ENCODE data around the gene TOP3B.
"Not testable (repeated sequence)": the region's sequence is repeated elsewhere in the genome, so short reads cannot be mapped to it uniquely, and the experiment has no call there.

The TOP3B gene

GRCh38 chr22:21945453-21946261 is 36.9 kb downstream of the TOP3B start:
- no peak for DNase-seq (ENCODE audit: low spot score)

DNA sequence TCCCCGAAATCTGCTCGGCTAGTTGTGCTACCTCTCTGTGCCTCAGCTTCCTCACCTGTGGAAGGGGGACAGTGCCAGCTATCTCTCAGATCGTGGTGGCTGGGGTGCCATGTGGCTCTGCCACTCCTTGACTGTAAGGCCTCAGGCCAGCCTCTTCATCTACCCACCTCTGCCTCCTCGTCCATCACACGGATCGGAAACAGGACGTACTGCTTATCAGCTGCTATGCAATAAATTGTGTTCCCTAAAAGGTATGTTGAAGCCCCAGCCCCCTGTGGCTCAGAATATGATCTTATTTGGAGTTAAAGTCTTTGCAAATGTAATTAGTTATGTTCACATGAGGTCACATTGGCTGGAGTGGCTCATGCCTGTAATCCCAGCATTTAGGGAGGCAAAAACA is 37.7 kb downstream of the TOP3B start:
- no peak for DNase-seq (ENCODE audit: low spot score)

DNA sequence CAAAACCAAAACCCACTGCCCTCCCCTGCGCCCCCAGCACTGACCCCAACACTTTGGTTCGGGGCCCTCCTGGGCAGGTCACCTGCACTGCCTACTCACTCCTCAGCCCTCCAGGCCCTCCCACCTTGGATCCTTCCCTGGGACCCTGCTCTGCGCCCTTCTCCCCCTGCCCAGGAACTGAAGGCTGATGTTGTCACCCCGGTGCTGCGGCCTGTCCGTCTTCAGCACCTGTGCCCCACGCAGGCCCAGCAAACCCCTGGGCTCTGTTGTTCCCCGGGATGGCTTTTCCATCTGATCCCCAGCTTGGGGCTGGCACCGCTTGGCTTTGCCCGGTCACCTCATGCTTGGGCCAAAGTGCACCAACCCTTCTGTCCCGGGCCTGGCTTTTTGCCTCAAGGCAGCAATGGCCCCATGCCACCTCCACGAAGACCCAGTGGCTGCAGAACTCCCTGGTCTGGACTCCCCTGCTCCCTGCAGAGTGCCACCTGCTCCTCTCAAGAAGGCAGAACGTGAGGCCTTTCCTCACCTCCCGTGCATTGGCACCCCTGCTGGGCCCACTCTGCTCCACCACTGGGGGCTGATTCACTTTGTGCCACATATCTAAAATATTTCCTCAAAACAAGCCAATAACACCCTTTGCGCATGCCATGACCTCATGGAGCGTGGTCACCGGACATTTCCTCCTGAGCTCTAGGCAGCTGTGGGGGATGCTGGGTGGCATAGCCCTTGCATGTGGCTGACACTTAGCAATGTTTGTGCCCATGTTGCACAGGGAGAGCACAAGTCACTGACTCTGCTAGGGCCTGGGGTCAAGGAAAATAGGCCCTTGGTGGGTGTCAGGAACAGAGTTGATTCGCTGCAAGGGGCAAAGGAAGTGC is 38.8 kb downstream of the TOP3B start:
- DNase-seq (ENCODE audit: low spot score): no peak

- peak; percentile 91 for DNase-seq (ENCODE audit: low spot score)
Measured at GRCh38 chr22:21942407-21943343, 39.9 kb downstream of the TOP3B start.

DNA sequence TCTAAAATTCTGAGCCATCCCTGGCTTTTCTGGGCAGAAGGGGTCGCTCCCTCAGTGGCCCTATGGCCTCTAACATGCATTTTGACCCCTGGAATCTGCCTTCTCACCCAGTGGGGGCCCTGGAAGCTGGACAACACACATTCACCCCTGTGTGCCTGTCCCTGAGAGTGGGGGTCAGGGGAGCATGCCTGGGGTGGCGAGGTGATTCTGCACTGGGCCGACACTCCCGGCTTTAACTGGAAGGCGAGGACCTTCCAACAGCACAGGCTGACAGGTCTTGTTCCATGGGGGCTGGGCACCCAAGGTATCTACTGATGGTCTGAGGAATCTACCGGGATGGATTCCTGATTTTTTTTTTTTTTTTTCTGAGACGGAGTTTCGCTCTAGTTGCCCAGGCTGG is 40.7 kb downstream of the TOP3B start:
- no peak for DNase-seq (ENCODE audit: low spot score)

DNA sequence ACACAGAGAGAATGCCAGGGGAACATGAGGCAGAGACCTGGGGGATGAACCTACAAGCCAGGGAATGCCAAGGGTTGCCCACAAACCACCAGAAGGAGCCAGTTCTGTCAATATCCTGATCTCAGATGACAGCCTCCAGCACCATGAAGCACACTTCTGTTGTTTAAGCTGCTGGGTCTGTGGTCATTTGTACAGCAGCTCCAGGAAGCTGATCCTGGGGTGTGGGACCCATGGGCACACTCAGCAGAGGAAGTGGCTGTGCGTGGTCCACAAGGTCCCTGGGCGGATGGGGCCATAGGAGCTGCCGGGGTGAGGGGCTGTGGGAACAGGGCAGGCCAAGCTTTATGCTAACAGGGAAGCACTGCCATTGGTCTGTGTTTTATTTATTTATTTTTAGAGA is 42.1 kb downstream of the TOP3B start:
- no peak for DNase-seq (ENCODE audit: low spot score)

- DNase-seq (ENCODE audit: low spot score): not testable (repeated sequence)
Measured at GRCh38 chr22:21939935-21940334, 42.7 kb downstream of the TOP3B start.

- no peak for DNase-seq (ENCODE audit: low spot score)
Measured at GRCh38 chr22:21939461-21939913, 43.1 kb downstream of the TOP3B start.

GRCh38 chr22:21938906-21939305 is 43.7 kb downstream of the TOP3B start:
- no peak for DNase-seq (ENCODE audit: low spot score)

DNA sequence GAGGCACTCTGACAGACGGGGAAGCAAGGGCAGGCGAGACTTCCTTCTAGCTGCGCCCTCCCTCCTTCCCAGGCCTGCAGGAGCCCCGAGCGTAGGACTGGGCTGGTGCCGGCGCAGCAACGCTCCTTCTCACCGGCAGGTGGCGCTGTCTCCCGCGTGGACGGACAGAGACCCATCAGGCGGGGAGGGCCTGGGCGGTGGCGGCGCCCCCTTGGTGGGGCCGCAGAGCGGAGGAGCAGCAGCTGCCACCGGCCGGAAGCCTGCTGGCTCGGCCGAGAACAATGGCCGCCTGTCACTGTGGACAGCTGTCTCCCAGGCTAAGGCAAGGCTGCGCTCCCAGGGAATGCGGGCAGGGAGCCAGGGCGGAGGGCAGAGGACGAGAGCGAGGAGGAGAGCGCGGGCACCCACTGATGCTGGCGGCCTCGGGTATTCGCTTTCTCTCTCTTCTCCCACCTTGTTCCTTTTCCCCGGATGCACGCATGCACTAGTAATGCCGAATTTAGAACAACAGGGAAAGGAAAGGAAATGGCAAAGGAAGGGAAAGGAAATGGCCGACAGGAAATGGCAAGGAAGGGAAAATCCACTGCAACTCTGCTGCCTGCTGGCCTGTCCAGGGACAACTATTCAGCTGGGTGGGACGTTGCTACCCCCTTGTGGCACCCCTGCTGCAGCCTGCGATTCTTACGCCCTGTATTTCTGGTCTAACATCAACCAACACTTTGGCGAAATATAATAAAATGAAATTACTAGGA is 44.3 kb downstream of the TOP3B start:
- peak; percentile 87 for DNase-seq (ENCODE audit: low spot score)

DNA sequence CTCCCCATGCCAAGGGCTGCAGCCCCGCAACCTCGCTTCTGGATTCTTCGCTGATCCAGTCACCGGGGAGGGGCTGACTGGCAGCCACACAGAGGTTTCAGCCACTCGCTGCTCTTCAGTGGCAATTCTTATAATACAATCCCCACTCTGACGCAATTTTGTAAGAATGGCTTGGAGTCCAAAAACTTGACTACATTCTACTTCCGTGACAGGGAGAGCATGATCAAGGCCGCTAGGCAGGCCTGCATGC is 44.8 kb downstream of the TOP3B start:
- DNase-seq (ENCODE audit: low spot score): peak; percentile 93

GRCh38 chr22:21937041-21937820 is 45.4 kb downstream of the TOP3B start:
- peak; percentile 22 for DNase-seq (ENCODE audit: low spot score)

DNA sequence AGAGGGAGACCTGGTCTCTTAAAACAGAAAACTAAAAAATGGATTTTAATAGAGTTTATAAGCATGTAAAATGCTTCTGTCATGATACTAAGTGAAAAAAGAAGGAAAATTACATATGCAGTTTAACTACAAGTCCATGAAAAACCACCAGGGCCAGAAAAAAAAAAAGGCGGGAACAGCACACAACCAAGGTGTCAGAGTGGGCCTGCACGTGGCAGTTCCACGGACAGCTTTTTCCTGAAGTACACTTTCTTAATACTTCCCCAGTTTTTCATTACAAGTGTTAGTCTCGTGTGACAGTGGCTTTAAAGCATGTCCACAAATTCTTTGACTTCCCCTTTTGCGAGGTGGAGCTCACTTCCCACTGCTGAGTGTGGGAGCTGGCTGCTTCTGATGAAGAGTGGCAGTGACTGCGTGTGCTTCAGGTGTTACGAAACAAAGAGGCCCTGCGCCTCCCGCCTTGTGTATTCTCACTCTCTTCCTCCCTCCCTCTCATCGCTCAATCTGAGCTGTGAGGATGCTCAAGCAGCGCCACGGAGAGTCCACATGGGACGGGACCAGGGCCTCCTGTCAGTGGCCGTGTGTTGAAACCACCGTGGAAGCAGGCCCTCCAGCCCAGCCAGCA is 46.3 kb downstream of the TOP3B start:
- no peak for DNase-seq (ENCODE audit: low spot score)

DNA sequence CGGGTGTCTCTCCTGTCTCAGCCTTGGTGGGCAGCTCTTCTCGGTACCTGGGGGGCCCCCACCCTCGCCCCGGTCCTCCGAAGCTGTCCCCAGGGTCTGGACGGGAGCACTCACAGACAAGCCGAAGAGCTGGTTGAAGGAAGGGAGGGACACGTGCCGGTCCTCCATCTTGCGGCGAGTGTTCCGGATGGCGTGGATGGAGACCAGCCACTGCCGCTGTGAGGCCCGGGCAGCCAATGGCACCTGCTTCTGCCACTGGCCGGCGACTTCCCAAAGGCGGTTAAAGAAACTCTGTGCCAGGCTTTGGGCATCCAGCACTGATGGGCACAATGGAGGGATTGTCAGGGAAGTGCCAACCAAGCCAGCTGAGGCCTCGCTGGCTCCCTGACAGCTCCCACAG is 48.7 kb downstream of the TOP3B start:
- no peak for DNase-seq (ENCODE audit: low spot score)

DNA sequence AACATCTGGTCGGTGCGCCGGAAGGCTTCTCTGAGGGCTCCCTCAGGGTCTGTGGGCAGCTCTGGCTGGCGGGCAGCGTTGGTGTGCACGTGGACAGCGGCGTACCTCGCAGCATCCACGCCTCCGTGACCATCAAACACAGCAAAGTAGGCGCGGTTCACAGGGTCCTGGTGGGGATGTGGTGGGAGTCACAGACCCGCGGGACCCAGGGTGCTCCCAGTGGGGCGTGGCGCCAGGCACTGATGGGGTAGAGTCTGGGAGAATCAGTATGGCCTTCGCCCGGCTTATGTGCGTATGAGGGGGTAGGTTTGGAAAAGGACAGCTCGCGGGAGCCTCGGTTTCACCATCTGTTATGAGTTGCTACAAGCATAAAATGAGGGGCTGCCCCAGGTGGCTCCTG is 49.2 kb downstream of the TOP3B start:
- DNase-seq (ENCODE audit: low spot score): no peak

DNA sequence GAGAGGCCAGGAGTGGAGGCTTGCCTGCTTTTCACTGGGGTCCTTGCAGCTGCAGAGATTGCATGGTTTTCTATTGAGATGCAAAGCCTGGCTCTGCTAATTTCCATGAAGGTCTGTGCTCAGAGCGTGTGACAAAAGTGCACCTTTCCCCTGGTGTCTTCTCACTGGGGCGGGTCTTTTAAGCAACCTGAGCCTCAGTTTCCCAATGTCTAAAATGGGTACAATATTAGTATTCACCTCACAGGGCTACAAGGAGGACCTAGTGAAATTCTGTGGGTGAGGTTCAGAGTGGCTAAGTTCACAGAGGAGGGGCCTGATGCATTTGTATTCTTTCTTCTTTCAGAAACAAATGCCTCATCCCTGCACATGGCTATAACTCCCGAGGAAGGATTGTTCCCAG is 50.2 kb downstream of the TOP3B start:
- DNase-seq (ENCODE audit: low spot score): no peak

GRCh38 chr22:21931056-21931455 is 51.5 kb downstream of the TOP3B start:
- DNase-seq (ENCODE audit: low spot score): no peak

GRCh38 chr22:21929253-21929652 is 53.3 kb downstream of the TOP3B start:
- DNase-seq (ENCODE audit: low spot score): no peak

DNA sequence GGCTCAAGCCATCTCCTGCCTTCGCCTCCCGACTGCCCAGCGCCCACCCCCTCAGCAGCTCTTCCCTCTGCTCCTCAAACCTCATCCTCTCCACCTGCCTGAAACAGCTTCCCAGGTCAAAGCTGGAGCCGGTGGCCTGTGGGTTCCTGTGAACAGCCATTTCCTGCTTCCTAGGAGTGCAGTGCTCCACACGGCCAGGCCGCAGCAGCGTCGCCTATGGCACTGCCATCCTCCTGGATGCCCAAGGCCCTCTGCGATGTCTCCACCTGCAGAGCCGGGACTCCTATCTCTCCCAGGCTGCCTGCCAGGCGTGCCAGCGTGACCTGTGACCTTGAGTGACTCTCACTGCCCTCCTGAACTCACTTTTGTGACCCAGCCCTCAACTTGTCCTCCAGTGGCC is 54.5 kb downstream of the TOP3B start:
- DNase-seq (ENCODE audit: low spot score): no peak

DNA sequence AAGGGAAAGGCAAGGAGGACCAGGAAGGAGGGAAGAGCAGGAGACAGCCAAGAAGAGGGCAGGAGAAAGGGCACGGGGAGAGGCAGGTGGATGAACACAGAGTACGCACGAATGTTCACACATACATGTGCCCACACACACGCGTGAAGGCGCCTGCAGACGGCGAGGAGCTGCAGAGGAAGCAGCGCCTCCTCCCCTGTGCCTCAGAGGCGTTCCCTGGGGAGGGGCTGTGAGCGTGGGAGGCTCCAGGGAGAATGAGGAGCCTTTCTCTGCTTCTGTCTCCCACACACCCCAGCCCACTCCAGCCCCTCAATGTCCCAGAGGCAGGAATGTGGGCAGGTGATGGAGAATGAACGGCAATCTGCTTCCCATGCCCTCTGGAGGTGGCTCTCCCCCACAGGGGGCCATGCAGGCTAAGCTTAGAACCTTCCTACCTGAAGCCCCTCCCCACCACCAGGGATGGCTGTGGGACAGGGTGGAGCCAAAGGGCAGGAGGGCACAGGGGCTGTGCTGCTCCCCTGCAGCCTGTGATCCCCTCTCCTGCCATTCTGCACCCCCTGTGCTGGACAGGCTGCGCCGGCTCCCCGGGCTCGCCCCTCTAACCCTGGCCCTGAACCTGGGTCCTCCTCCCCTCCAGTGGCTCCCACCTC is 55.3 kb downstream of the TOP3B start:
- no peak for DNase-seq (ENCODE audit: low spot score)
